Measurements from ENCODE around the gene ANKRD62. TPM values are rescaled to one million over a fixed set of nuclear protein-coding genes. Genes with fewer than 3 reads are reported as not detected.
"Not testable (repeated sequence)": the region's sequence is repeated elsewhere in the genome, so short reads cannot be mapped to it uniquely, and the experiment has no call there.

ANKRD62 gene
- total RNA-seq, 1 experiment from 2014 or later = not detected

DNA sequence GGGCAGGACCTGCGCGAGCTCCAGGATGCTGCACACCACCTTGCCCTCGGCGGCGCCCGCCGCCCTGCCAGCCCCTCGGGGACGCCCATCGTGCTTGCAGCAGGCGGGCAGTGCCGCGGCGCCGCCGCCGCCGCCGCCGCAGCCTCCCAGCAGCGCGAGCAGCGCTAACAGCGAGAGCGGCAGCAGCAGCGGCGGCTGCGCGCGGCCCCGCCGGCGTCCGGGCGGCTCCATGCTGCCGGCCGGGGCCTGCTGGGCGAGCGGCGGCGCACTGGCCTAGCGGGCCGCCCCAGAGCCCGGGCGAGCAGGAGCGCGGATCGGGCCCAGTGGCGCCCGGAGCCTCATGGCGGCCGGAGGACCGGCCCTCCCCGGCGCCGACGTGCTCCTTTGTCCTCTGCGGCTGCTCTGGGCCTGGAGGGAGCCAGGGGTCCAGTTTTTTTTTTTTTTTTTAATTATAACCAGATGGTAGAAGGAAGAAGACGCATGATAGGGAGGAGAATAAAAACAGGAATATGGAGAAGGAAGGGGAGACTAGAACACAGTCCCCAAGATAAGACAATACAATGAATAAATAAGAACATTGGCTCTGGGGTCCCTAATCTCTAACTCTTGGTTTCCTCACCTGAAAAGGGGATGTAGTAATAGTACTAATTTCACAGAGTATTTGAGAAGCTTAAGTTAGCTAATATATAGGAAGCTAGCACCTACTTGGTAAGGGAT is 17.1 kb upstream of the ANKRD62 start:
- POLR2A ChIA-PET (ENCODE audit: low non-redundant PET) = no interaction called here
- peak; percentile 58 for DNase-seq (ENCODE audit: low spot score)

GRCh38 chr18:12077994-12078393 is 15.6 kb upstream of the ANKRD62 start:
- H3K4me1 ChIP-seq (ENCODE audit: insufficient read depth, low read length, poor library complexity, severe bottlenecking); H3K36me3 ChIP-seq (ENCODE audit: insufficient read depth, low read length, poor library complexity, severe bottlenecking); DNase-seq (ENCODE audit: low spot score); POLR2A ChIA-PET (ENCODE audit: low non-redundant PET); intact Hi-C loops (cut with micrococcal nuclease; ENCODE audit: unreplicated experiment); H3K27me3 ChIP-seq (replicated peaks; ENCODE audit: insufficient read depth, low read depth, low read length, poor library complexity); BruUV-seq (replicated peaks); H3K4me3 ChIP-seq (ENCODE audit: low read depth, low read length, poor library complexity, severe bottlenecking); H3K27ac ChIP-seq (ENCODE audit: low read depth, low read length, poor library complexity, severe bottlenecking); H3K9me3 ChIP-seq (ENCODE audit: low read depth, low read length, poor library complexity, severe bottlenecking); CTCF ChIA-PET: not testable (repeated sequence)

More for the DNA sequence above, 17.1 kb upstream of the ANKRD62 start:
- no TSS peak for BruUV-seq (replicated peaks)
- no peaks in the 10 kb centered on the region for H3K4me1 ChIP-seq (ENCODE audit: insufficient read depth, low read length, poor library complexity, severe bottlenecking)
- no peaks in the 10 kb centered on the region for H3K9me3 ChIP-seq (ENCODE audit: low read depth, low read length, poor library complexity, severe bottlenecking)
- TF ChIP-seq CTCF (conservative IDR thresholded peaks at IDR 0.05; ENCODE audit: low read depth, low read length) (no peak), EZH2 (IDR thresholded peaks at IDR 0.05; ENCODE audit: borderline replicate concordance, low read depth, low read length, poor library complexity, severe bottlenecking) (no peak)
- CTCF ChIA-PET = no interaction called here
- no peaks in the 10 kb centered on the region for H3K36me3 ChIP-seq (ENCODE audit: insufficient read depth, low read length, poor library complexity, severe bottlenecking)
- H3K27ac ChIP-seq (ENCODE audit: low read depth, low read length, poor library complexity, severe bottlenecking) = no peak overlapping the region
- peak overlapping the region; percentile 27 for H3K4me3 ChIP-seq (ENCODE audit: low read depth, low read length, poor library complexity, severe bottlenecking)
- no peaks in the 10 kb centered on the region for H3K27me3 ChIP-seq (replicated peaks; ENCODE audit: insufficient read depth, low read depth, low read length, poor library complexity)
- intact Hi-C loops (cut with micrococcal nuclease; ENCODE audit: unreplicated experiment) = no loop called here

DNA sequence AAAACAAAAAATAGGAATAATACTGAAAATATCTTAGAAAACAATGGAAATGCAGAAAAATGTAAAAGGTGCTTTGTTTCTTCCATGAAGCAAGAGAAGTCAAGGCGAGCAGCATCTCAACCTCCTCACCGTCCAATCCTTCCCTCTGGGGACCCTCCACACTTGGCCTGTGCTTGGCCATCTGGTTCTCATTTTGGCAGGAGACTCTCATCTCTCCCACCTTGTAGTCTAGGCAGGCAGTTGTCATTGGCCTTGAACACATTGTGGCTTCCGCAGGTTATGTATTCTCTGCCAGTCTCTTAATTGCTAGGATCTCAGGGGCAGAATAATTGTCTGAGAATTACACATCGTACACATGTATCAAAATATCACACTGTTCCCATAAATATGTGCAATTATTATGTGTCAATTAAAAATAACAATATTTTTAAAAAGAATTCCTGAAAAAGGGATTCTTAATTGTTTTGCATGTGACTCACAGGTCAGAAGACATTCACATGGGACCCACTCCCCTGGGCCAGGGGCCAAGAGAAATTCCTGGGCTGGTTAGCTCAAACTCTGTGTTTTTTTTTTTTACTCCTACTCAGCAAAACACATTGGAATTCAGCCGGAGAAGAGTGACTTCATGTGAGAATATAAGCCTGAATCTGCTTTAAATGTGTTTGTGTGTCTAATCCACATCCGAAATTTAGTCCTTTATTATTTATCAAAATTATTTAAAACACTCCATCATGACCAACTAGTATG is 14.0 kb upstream of the ANKRD62 start:
- no peaks in the 10 kb centered on the region for H3K36me3 ChIP-seq (ENCODE audit: insufficient read depth, low read length, poor library complexity, severe bottlenecking)
- peaks cover 2% of the 10 kb centered on the region for H3K27me3 ChIP-seq (replicated peaks; ENCODE audit: insufficient read depth, low read depth, low read length, poor library complexity)
- POLR2A ChIA-PET (ENCODE audit: low non-redundant PET) = no interaction called here
- DNase-seq (ENCODE audit: low spot score) = no peak
- H3K4me1 ChIP-seq (ENCODE audit: insufficient read depth, low read length, poor library complexity, severe bottlenecking) = no peaks in the 10 kb centered on the region
- no peaks in the 10 kb centered on the region for H3K9me3 ChIP-seq (ENCODE audit: low read depth, low read length, poor library complexity, severe bottlenecking)
- intact Hi-C loops (cut with micrococcal nuclease; ENCODE audit: unreplicated experiment) = no loop called here
- no peak overlapping the region for H3K27ac ChIP-seq (ENCODE audit: low read depth, low read length, poor library complexity, severe bottlenecking)
- BruUV-seq (replicated peaks) = no TSS peak
- TF ChIP-seq EZH2 (IDR thresholded peaks at IDR 0.05; ENCODE audit: borderline replicate concordance, low read depth, low read length, poor library complexity, severe bottlenecking) = no peak
- TF ChIP-seq CTCF (conservative IDR thresholded peaks at IDR 0.05; ENCODE audit: low read depth, low read length) = no peak
- CTCF ChIA-PET = no interaction called here
- no peak overlapping the region for H3K4me3 ChIP-seq (ENCODE audit: low read depth, low read length, poor library complexity, severe bottlenecking)
